EL (cell line): Measurements from ENCODE around the gene CCDC197.
A peak's percentile ranks its signal among the peaks of the same experiment; 100 is the strongest.

Source experiments
- DNase-seq: peaks from one replicate; pipeline ENCODE4 v3.0.0-alpha.2; 2016

CCDC197 gene

GRCh38 chr14:93962701-93963601, 34.1 kb upstream of the CCDC197 start:
- peak; percentile 29 for DNase-seq

GRCh38 chr14:93963692-93964091, 33.4 kb upstream of the CCDC197 start:
- no peak for DNase-seq

GRCh38 chr14:93964281-93964680, 32.8 kb upstream of the CCDC197 start:
- no peak for DNase-seq

- no peak for DNase-seq
Measured at GRCh38 chr14:93964820-93965286, 32.2 kb upstream of the CCDC197 start.

- DNase-seq: peak; percentile 96
Measured at GRCh38 chr14:93965287-93965821, 31.7 kb upstream of the CCDC197 start.

- no peak for DNase-seq
Measured at GRCh38 chr14:93965946-93966474, 31.1 kb upstream of the CCDC197 start.

- no peak for DNase-seq
Measured at GRCh38 chr14:93967637-93968250, 29.4 kb upstream of the CCDC197 start.

- no peak for DNase-seq
Measured at GRCh38 chr14:93969082-93969828, 27.8 kb upstream of the CCDC197 start.

GRCh38 chr14:93970585-93970964, 26.5 kb upstream of the CCDC197 start:
- peak; percentile 28 for DNase-seq

- no peak for DNase-seq
Measured at GRCh38 chr14:93970965-93971634, 26.0 kb upstream of the CCDC197 start.

- no peak for DNase-seq
Measured at GRCh38 chr14:93971635-93972027, 25.5 kb upstream of the CCDC197 start.

- DNase-seq: no peak
Measured at GRCh38 chr14:93972618-93973205, 24.4 kb upstream of the CCDC197 start.

- no peak for DNase-seq
Measured at GRCh38 chr14:93973607-93974006, 23.5 kb upstream of the CCDC197 start.

- DNase-seq: no peak
Measured at GRCh38 chr14:93974299-93974698, 22.8 kb upstream of the CCDC197 start.

- no peak for DNase-seq
Measured at GRCh38 chr14:93974833-93975232, 22.3 kb upstream of the CCDC197 start.

GRCh38 chr14:93975791-93976476, 21.2 kb upstream of the CCDC197 start:
- DNase-seq: no peak

GRCh38 chr14:93976477-93977057, 20.5 kb upstream of the CCDC197 start, which contains the start of gene ASB2:
Gene ASB2 (minus strand): TSS chr14:93976570. CDS start chr14:93964539, 12,031 bp downstream.
- DNase-seq: no peak

- no peak for DNase-seq
Measured at GRCh38 chr14:93977171-93977570, 19.9 kb upstream of the CCDC197 start.

- no peak for DNase-seq
Measured at GRCh38 chr14:93977790-93978581, 19.1 kb upstream of the CCDC197 start.

GRCh38 chr14:93978735-93979134, 18.4 kb upstream of the CCDC197 start:
- DNase-seq: no peak
